ENCODE results near the gene HEXA. TPM values are rescaled to one million over a fixed set of nuclear protein-coding genes. Genes with fewer than 3 reads are reported as not detected.

The HEXA gene
- polyA plus RNA-seq, 2 donors = 22.8 to 24.2 TPM

- H3K4me1 ChIP-seq (ENCODE audit: control insufficient read depth in 2 of 2, insufficient read depth in 2 of 2, low read length in 1 of 2) = peaks cover 5 to 12% of the 10 kb centered on the region in 2 donors
- peak overlapping the region; percentile 32 to 85 for H3K27ac ChIP-seq (ENCODE audit: low read depth in 2 of 2, low read length in 1 of 2)
- peaks cover 10 to 13% of the 10 kb centered on the region in 2 donors for H3K36me3 ChIP-seq (ENCODE audit: control insufficient read depth in 2 of 2, insufficient read depth in 2 of 2, low read length in 1 of 2)
- no peaks in the 10 kb centered on the region for H3K9me3 ChIP-seq (ENCODE audit: control insufficient read depth in 2 of 2, insufficient read depth in 1 of 2, low read depth in 1 of 2, low read length in 1 of 2)
- no peaks in the 10 kb centered on the region for H3K27me3 ChIP-seq (ENCODE audit: control insufficient read depth in 1 of 2, insufficient read depth in 2 of 2, low read length in 2 of 2)
- no peak overlapping the region for H3K4me3 ChIP-seq (ENCODE audit: low read depth in 1 of 2, low read length in 2 of 2)
- WGBS, 2 donors = 29 to 54% methylated on average over 7 of the region's 7 CpGs
Measured at GRCh38 chr15:72358650-72359171, 17.1 kb downstream of the HEXA start.

GRCh38 chr15:72358121-72358520 is 17.7 kb downstream of the HEXA start:
- Histone ChIP-seq H3K27me3 (ENCODE audit: control insufficient read depth in 1 of 2, insufficient read depth in 2 of 2, low read length in 2 of 2) (no peaks in the 10 kb centered on the region), H3K9me3 (ENCODE audit: control insufficient read depth in 2 of 2, insufficient read depth in 1 of 2, low read depth in 1 of 2, low read length in 1 of 2) (no peaks in the 10 kb centered on the region), H3K36me3 (ENCODE audit: control insufficient read depth in 2 of 2, insufficient read depth in 2 of 2, low read length in 1 of 2) (peaks cover 10 to 13% of the 10 kb centered on the region in 2 donors), H3K4me3 (ENCODE audit: low read depth in 1 of 2, low read length in 2 of 2) (no peak overlapping the region), H3K4me1 (ENCODE audit: control insufficient read depth in 2 of 2, insufficient read depth in 2 of 2, low read length in 1 of 2) (peaks cover 5 to 12% of the 10 kb centered on the region in 2 donors), H3K27ac (ENCODE audit: low read depth in 2 of 2, low read length in 1 of 2) (peak overlapping the region in 1 of 2 donors; percentile 9)
- WGBS, 2 donors = 48 to 75% methylated on average over 3 of the region's 3 CpGs

GRCh38 chr15:72354496-72354895 is 21.3 kb downstream of the HEXA start:
- Histone ChIP-seq H3K9me3 (ENCODE audit: control insufficient read depth in 2 of 2, insufficient read depth in 1 of 2, low read depth in 1 of 2, low read length in 1 of 2) (no peaks in the 10 kb centered on the region), H3K4me3 (ENCODE audit: low read depth in 1 of 2, low read length in 2 of 2) (no peak overlapping the region), H3K36me3 (ENCODE audit: control insufficient read depth in 2 of 2, insufficient read depth in 2 of 2, low read length in 1 of 2) (peaks cover 16 to 27% of the 10 kb centered on the region in 2 donors), H3K27me3 (ENCODE audit: control insufficient read depth in 1 of 2, insufficient read depth in 2 of 2, low read length in 2 of 2) (no peaks in the 10 kb centered on the region), H3K27ac (ENCODE audit: low read depth in 2 of 2, low read length in 1 of 2) (no peak overlapping the region), H3K4me1 (ENCODE audit: control insufficient read depth in 2 of 2, insufficient read depth in 2 of 2, low read length in 1 of 2) (peaks cover 3 to 12% of the 10 kb centered on the region in 2 donors)
- WGBS, 2 donors = 96 to 98% methylated on average over 1 of the region's 1 CpG

- Histone ChIP-seq H3K36me3 (ENCODE audit: control insufficient read depth in 2 of 2, insufficient read depth in 2 of 2, low read length in 1 of 2) (peaks cover 16 to 31% of the 10 kb centered on the region in 2 donors), H3K27me3 (ENCODE audit: control insufficient read depth in 1 of 2, insufficient read depth in 2 of 2, low read length in 2 of 2) (no peaks in the 10 kb centered on the region), H3K9me3 (ENCODE audit: control insufficient read depth in 2 of 2, insufficient read depth in 1 of 2, low read depth in 1 of 2, low read length in 1 of 2) (no peaks in the 10 kb centered on the region), H3K4me1 (ENCODE audit: control insufficient read depth in 2 of 2, insufficient read depth in 2 of 2, low read length in 1 of 2) (peaks cover 0 to 5% of the 10 kb centered on the region in 2 donors), H3K4me3 (ENCODE audit: low read depth in 1 of 2, low read length in 2 of 2) (no peak overlapping the region), H3K27ac (ENCODE audit: low read depth in 2 of 2, low read length in 1 of 2) (no peak overlapping the region)
- 83 to 90% methylated on average over 2 of the region's 2 CpGs for WGBS, 2 donors
Measured at GRCh38 chr15:72353266-72353665, 22.5 kb downstream of the HEXA start.

- no peak overlapping the region for H3K4me3 ChIP-seq (ENCODE audit: low read depth in 1 of 2, low read length in 2 of 2)
- peaks cover 7 to 32% of the 10 kb centered on the region in 2 donors for H3K36me3 ChIP-seq (ENCODE audit: control insufficient read depth in 2 of 2, insufficient read depth in 2 of 2, low read length in 1 of 2)
- no peaks in the 10 kb centered on the region for H3K4me1 ChIP-seq (ENCODE audit: control insufficient read depth in 2 of 2, insufficient read depth in 2 of 2, low read length in 1 of 2)
- H3K27me3 ChIP-seq (ENCODE audit: control insufficient read depth in 1 of 2, insufficient read depth in 2 of 2, low read length in 2 of 2) = no peaks in the 10 kb centered on the region
- no peaks in the 10 kb centered on the region for H3K9me3 ChIP-seq (ENCODE audit: control insufficient read depth in 2 of 2, insufficient read depth in 1 of 2, low read depth in 1 of 2, low read length in 1 of 2)
- 93 to 94% methylated on average over 3 of the region's 3 CpGs for WGBS, 2 donors
- H3K27ac ChIP-seq (ENCODE audit: low read depth in 2 of 2, low read length in 1 of 2) = no peak overlapping the region
Measured at GRCh38 chr15:72345806-72346205, 30.0 kb downstream of the HEXA start.

- 82 to 86% methylated on average over 7 of the region's 7 CpGs for WGBS, 2 donors
- no peak overlapping the region for H3K4me3 ChIP-seq (ENCODE audit: low read depth in 1 of 2, low read length in 2 of 2)
- H3K27me3 ChIP-seq (ENCODE audit: control insufficient read depth in 1 of 2, insufficient read depth in 2 of 2, low read length in 2 of 2) = no peaks in the 10 kb centered on the region
- H3K36me3 ChIP-seq (ENCODE audit: control insufficient read depth in 2 of 2, insufficient read depth in 2 of 2, low read length in 1 of 2) = peaks cover 7 to 29% of the 10 kb centered on the region in 2 donors
- H3K4me1 ChIP-seq (ENCODE audit: control insufficient read depth in 2 of 2, insufficient read depth in 2 of 2, low read length in 1 of 2) = no peaks in the 10 kb centered on the region
- no peaks in the 10 kb centered on the region for H3K9me3 ChIP-seq (ENCODE audit: control insufficient read depth in 2 of 2, insufficient read depth in 1 of 2, low read depth in 1 of 2, low read length in 1 of 2)
- H3K27ac ChIP-seq (ENCODE audit: low read depth in 2 of 2, low read length in 1 of 2) = no peak overlapping the region
Measured at GRCh38 chr15:72345280-72345679, 30.5 kb downstream of the HEXA start.

- no peaks in the 10 kb centered on the region for H3K9me3 ChIP-seq (ENCODE audit: control insufficient read depth in 2 of 2, insufficient read depth in 1 of 2, low read depth in 1 of 2, low read length in 1 of 2)
- peaks cover 7 to 29% of the 10 kb centered on the region in 2 donors for H3K36me3 ChIP-seq (ENCODE audit: control insufficient read depth in 2 of 2, insufficient read depth in 2 of 2, low read length in 1 of 2)
- WGBS, 2 donors = 81 to 89% methylated on average over 1 of the region's 1 CpG
- no peaks in the 10 kb centered on the region for H3K4me1 ChIP-seq (ENCODE audit: control insufficient read depth in 2 of 2, insufficient read depth in 2 of 2, low read length in 1 of 2)
- no peaks in the 10 kb centered on the region for H3K27me3 ChIP-seq (ENCODE audit: control insufficient read depth in 1 of 2, insufficient read depth in 2 of 2, low read length in 2 of 2)
- H3K4me3 ChIP-seq (ENCODE audit: low read depth in 1 of 2, low read length in 2 of 2) = no peak overlapping the region
- no peak overlapping the region for H3K27ac ChIP-seq (ENCODE audit: low read depth in 2 of 2, low read length in 1 of 2)
Measured at GRCh38 chr15:72344602-72345001, 31.2 kb downstream of the HEXA start.

- H3K4me3 ChIP-seq (ENCODE audit: low read depth in 1 of 2, low read length in 2 of 2) = no peak overlapping the region
- no peak overlapping the region for H3K27ac ChIP-seq (ENCODE audit: low read depth in 2 of 2, low read length in 1 of 2)
- no peaks in the 10 kb centered on the region for H3K4me1 ChIP-seq (ENCODE audit: control insufficient read depth in 2 of 2, insufficient read depth in 2 of 2, low read length in 1 of 2)
- no peaks in the 10 kb centered on the region for H3K27me3 ChIP-seq (ENCODE audit: control insufficient read depth in 1 of 2, insufficient read depth in 2 of 2, low read length in 2 of 2)
- WGBS, 2 donors = 69 to 72% methylated on average over 11 of the region's 11 CpGs
- H3K36me3 ChIP-seq (ENCODE audit: control insufficient read depth in 2 of 2, insufficient read depth in 2 of 2, low read length in 1 of 2) = peaks cover 7 to 21% of the 10 kb centered on the region in 2 donors
- no peaks in the 10 kb centered on the region for H3K9me3 ChIP-seq (ENCODE audit: control insufficient read depth in 2 of 2, insufficient read depth in 1 of 2, low read depth in 1 of 2, low read length in 1 of 2)
Measured at GRCh38 chr15:72342385-72342784, 33.4 kb downstream of the HEXA start.

GRCh38 chr15:72341361-72341760 is 34.5 kb downstream of the HEXA start:
- Histone ChIP-seq H3K4me3 (ENCODE audit: low read depth in 1 of 2, low read length in 2 of 2) (no peak overlapping the region), H3K9me3 (ENCODE audit: control insufficient read depth in 2 of 2, insufficient read depth in 1 of 2, low read depth in 1 of 2, low read length in 1 of 2) (no peaks in the 10 kb centered on the region), H3K4me1 (ENCODE audit: control insufficient read depth in 2 of 2, insufficient read depth in 2 of 2, low read length in 1 of 2) (no peaks in the 10 kb centered on the region), H3K27ac (ENCODE audit: low read depth in 2 of 2, low read length in 1 of 2) (no peak overlapping the region), H3K27me3 (ENCODE audit: control insufficient read depth in 1 of 2, insufficient read depth in 2 of 2, low read length in 2 of 2) (no peaks in the 10 kb centered on the region), H3K36me3 (ENCODE audit: control insufficient read depth in 2 of 2, insufficient read depth in 2 of 2, low read length in 1 of 2) (peaks cover 7 to 13% of the 10 kb centered on the region in 2 donors)
- 82 to 83% methylated on average over 6 of the region's 6 CpGs for WGBS, 2 donors

GRCh38 chr15:72340366-72340765 is 35.4 kb downstream of the HEXA start:
- Histone ChIP-seq H3K27ac (ENCODE audit: low read depth in 2 of 2, low read length in 1 of 2) (no peak overlapping the region), H3K4me1 (ENCODE audit: control insufficient read depth in 2 of 2, insufficient read depth in 2 of 2, low read length in 1 of 2) (no peaks in the 10 kb centered on the region), H3K4me3 (ENCODE audit: low read depth in 1 of 2, low read length in 2 of 2) (no peak overlapping the region), H3K9me3 (ENCODE audit: control insufficient read depth in 2 of 2, insufficient read depth in 1 of 2, low read depth in 1 of 2, low read length in 1 of 2) (no peaks in the 10 kb centered on the region), H3K36me3 (ENCODE audit: control insufficient read depth in 2 of 2, insufficient read depth in 2 of 2, low read length in 1 of 2) (peaks cover 2 to 7% of the 10 kb centered on the region in 2 donors), H3K27me3 (ENCODE audit: control insufficient read depth in 1 of 2, insufficient read depth in 2 of 2, low read length in 2 of 2) (no peaks in the 10 kb centered on the region)
- WGBS, 2 donors = 95 to 100% methylated on average over 1 of the region's 1 CpG

All from esophagus (tissue), 2 donors.